HepG2 (cell line): ENCODE results near the gene ZNF684. TPM values are rescaled to one million over a fixed set of nuclear protein-coding genes. Genes with fewer than 3 reads are reported as not detected.

Experiments used
- ATAC-seq: fragments of 200-7000 bp; cut with Tn5 transposase; 3 replicates; pipeline ENCODE4 v1.9.1; 2020; ENCODE audit warnings: mild to moderate bottlenecking, moderate library complexity
- BruUV-seq: library from RNA; stranded (reverse); fragments of 400-500 nt; replicated peaks from 2 replicates; lab custom pipeline; 2021; lab: Mats Ljungman, UMichigan
- CTCF ChIA-PET: fragments of 300-600 bp; formaldehyde crosslinking; extraction: SDS; loops from one replicate; lab custom pipeline; 2021; ENCODE audit warnings: low total read pairs, inconsistent platforms, low intra/inter-chr PET ratio; lab: Yijun Ruan, JAX
- POLR2A ChIA-PET: fragments of 350-600 bp; sonication (Branson Sonifier 250); formaldehyde crosslinking; loops from one replicate; lab custom pipeline; 2020; ENCODE audit warnings: antibody characterized with exemption, inconsistent platforms; lab: Yijun Ruan, JAX
- DNase-seq: peaks from one replicate; pipeline ENCODE4 v3.0.0-alpha.2; 2015; ENCODE audit warnings: low spot score
- FAIRE-seq: peaks from 3 replicates; lab custom pipeline; 2011; peaks lifted over from hg19 to GRCh38; lab: Jason Lieb, UNC
- H2AFZ ChIP-seq: one replicate; pipeline ENCODE4 v1.6.1; 2011; ENCODE audit warnings: low read length, inconsistent platforms
- H3K27ac ChIP-seq: fragments of 300-600 bp; 3 replicates; pipeline ENCODE4 v1.8.0; 2011; ENCODE audit warnings: mixed run types, mild to moderate bottlenecking, mixed read lengths, low read length, inconsistent platforms; ENCODE audit not compliant: insufficient read depth; ENCODE audit errors: extremely low read length
- H3K27me3 ChIP-seq, 2 experiments: fragments of 200-600 bp in 1 of 2; 2 replicates in 1 of 2; 3 replicates in 1 of 2; pipeline versions ENCODE4 v1.6.0 to v1.8.0; 2011; ENCODE audit warnings: low read length in 2 of 2, mild to moderate bottlenecking in 2 of 2, moderate library complexity in 2 of 2, inconsistent platforms in 1 of 2; ENCODE audit not compliant: insufficient read depth in 2 of 2, control insufficient read depth in 1 of 2
- H3K36me3 ChIP-seq, 2 experiments: fragments of 200-600 bp in 1 of 2; replicated peaks in 1 of 2; 2 replicates in 1 of 2; 3 replicates in 1 of 2; pipeline versions ENCODE4 v1.5.1 to v1.8.0; 2011; ENCODE audit warnings: low read length in 2 of 2, inconsistent platforms in 1 of 2; ENCODE audit not compliant: insufficient read depth in 2 of 2, control insufficient read depth in 1 of 2
- H3K4me1 ChIP-seq: 2 replicates; pipeline ENCODE4 v1.5.1; 2012; ENCODE audit warnings: low read length, inconsistent platforms; ENCODE audit not compliant: insufficient read depth
- H3K4me2 ChIP-seq: 2 replicates; pipeline ENCODE4 v1.6.0; 2011; ENCODE audit warnings: low read depth, low read length, inconsistent platforms
- H3K4me3 ChIP-seq, 3 experiments: fragments of 200-600 bp in 1 of 3; sonication (generic), shearing (Covaris generic) in 1 of 3; replicated peaks in 1 of 3; 2 replicates each; pipeline ENCODE4 v1.5.1; 2011 to 2016; ENCODE audit warnings: low read length in 3 of 3, inconsistent platforms in 2 of 3, low read depth in 2 of 3, mild to moderate bottlenecking in 2 of 3, control low read depth in 1 of 3, mixed read lengths in 1 of 3; ENCODE audit not compliant: insufficient read depth in 1 of 3
- H3K79me2 ChIP-seq: one replicate; pipeline ENCODE4 v1.6.1; 2011; ENCODE audit warnings: low read length, inconsistent platforms; ENCODE audit not compliant: insufficient read depth
- H3K9ac ChIP-seq: 2 replicates; pipeline ENCODE4 v1.6.0; 2011; ENCODE audit warnings: mild to moderate bottlenecking, low read depth, low read length, inconsistent platforms; ENCODE audit not compliant: insufficient read depth
- H3K9me3 ChIP-seq: 2 replicates; pipeline ENCODE4 v1.5.1; 2012; ENCODE audit warnings: mild to moderate bottlenecking, low read length
- H4K20me1 ChIP-seq: 2 replicates; pipeline ENCODE4 v1.6.0; 2011; ENCODE audit warnings: inconsistent platforms, mild to moderate bottlenecking, low read length, moderate library complexity; ENCODE audit not compliant: insufficient read depth
- DNMT1 ChIP-seq: sonication (generic); formaldehyde crosslinking; IDR thresholded peaks from 2 replicates; pipeline ENCODE4 v1.5.1; 2020; ENCODE audit warnings: mild to moderate bottlenecking, missing genetic modification reagents
- GATA4 ChIP-seq: sonication (generic); IDR thresholded peaks from 2 replicates; pipeline ENCODE4 v1.6.1; 2016; ENCODE audit warnings: antibody characterized with exemption, low read depth, borderline replicate concordance
- KAT8 ChIP-seq: IDR thresholded peaks from 2 replicates; pipeline ENCODE4 v1.6.1; 2016; ENCODE audit warnings: missing genetic modification reagents, missing compliant biosample characterization
- KLF15 ChIP-seq: sonication (generic); formaldehyde crosslinking; IDR thresholded peaks from 2 replicates; pipeline ENCODE4 v1.8.1; 2023; ENCODE audit warnings: borderline replicate concordance, mild to moderate bottlenecking, inconsistent platforms, missing genetic modification reagents, mixed read lengths
- MXD4 ChIP-seq: IDR thresholded peaks from 2 replicates; pipeline ENCODE4 v1.6.1; 2016; ENCODE audit warnings: mild to moderate bottlenecking, missing biosample characterization, missing genetic modification reagents
- RARG ChIP-seq: sonication (generic); formaldehyde crosslinking; IDR thresholded peaks from 2 replicates; pipeline ENCODE4 v1.4.0; 2020; ENCODE audit warnings: low read depth, mild to moderate bottlenecking, missing genetic modification reagents
- SAFB2 ChIP-seq: sonication (generic); formaldehyde crosslinking; IDR thresholded peaks from 2 replicates; pipeline ENCODE4 v1.5.1; 2020; ENCODE audit warnings: missing genetic modification reagents, low read depth, mild to moderate bottlenecking, borderline replicate concordance
- SRF ChIP-seq: IDR thresholded peaks from 2 replicates; pipeline ENCODE4 v1.6.1; 2011; ENCODE audit warnings: mild to moderate bottlenecking, low read depth, low read length, moderate library complexity
- TCF7 ChIP-seq: sonication (generic); IDR thresholded peaks from 2 replicates; pipeline ENCODE4 v1.6.1; 2016; ENCODE audit warnings: antibody characterized with exemption, low read depth
- ZBTB3 ChIP-seq: sonication (generic); formaldehyde crosslinking; IDR thresholded peaks from 2 replicates; pipeline ENCODE4 v1.4.0; 2020; ENCODE audit warnings: low read depth, mild to moderate bottlenecking, moderate library complexity, missing genetic modification reagents, borderline replicate concordance
- ZFP62 ChIP-seq: sonication (generic); formaldehyde crosslinking; IDR thresholded peaks from 2 replicates; pipeline ENCODE4 v1.4.0; 2020; ENCODE audit warnings: missing genetic modification reagents
- ZNF605 ChIP-seq: sonication (generic); formaldehyde crosslinking; IDR thresholded peaks from 2 replicates; pipeline ENCODE4 v1.8.0; 2022; ENCODE audit warnings: mild to moderate bottlenecking, missing genetic modification reagents
- WGBS: methylation state at CpG from one replicate; pipeline ENCODE4 v1.1.6; 2017; ENCODE audit warnings: low lambda C conversion rate; 5-methylcytosine and 5-hydroxymethylcytosine counted together
- in situ Hi-C: cut with HindIII; loops from 2 replicates; pipeline ENCODE4 v1.10.0; 2017; ENCODE audit warnings: low pct_unique_long_range_greater_than_20kb; ENCODE audit not compliant: extremely low pct_ligation_motif_present
- intact Hi-C: fragments of 100-400 bp; cut with micrococcal nuclease; formaldehyde crosslinking; loops from one replicate; pipeline ENCODE4 v1.10.0; 2022; ENCODE audit not compliant: unreplicated experiment
- polyA plus RNA-seq, 8 experiments: library from polyadenylated mRNA; depleted of rRNA in 3 of 8; stranded (reverse) in 7 of 8; unstranded in 1 of 8; fragments of >200 nt; fragmentation: Illumina TruSeq in 4 of 8; extraction: Trizol in 4 of 8; gene quantifications; 2 replicates each; pipeline versions ENCODE4 v1.2.1 to v1.2.3, GENCODE V29; 2011 to 2016; ENCODE audit warnings: low read depth in 4 of 8, missing spikeins in 1 of 8, mixed read lengths in 1 of 8; ENCODE audit not compliant: insufficient read depth in 1 of 8
- total RNA-seq, 5 experiments: library from RNA; depleted of rRNA; stranded (reverse); fragments of >200 nt; fragmentation: Illumina TruSeq; extraction: Trizol; gene quantifications; 2 replicates each; pipeline ENCODE4 v1.2.3, GENCODE V29; 2016; ENCODE audit warnings: low read depth in 1 of 5
- TF ChIP-seq, protein P1 (sequence below): fragments of 450-650 bp; IDR thresholded peaks from 2 replicates; pipeline ENCODE4 v1.6.1; 2017; ENCODE audit warnings: mild to moderate bottlenecking
- TF ChIP-seq, protein P2 (sequence below): sonication (generic); formaldehyde crosslinking; IDR thresholded peaks from 2 replicates; pipeline ENCODE4 v1.5.1; 2020; ENCODE audit warnings: missing genetic modification reagents, mild to moderate bottlenecking, borderline replicate concordance
- TF ChIP-seq, protein P3 (sequence below): sonication (generic); formaldehyde crosslinking; IDR thresholded peaks from 2 replicates; pipeline ENCODE4 v1.4.0; 2020; ENCODE audit warnings: mild to moderate bottlenecking, missing genetic modification reagents
- TF ChIP-seq, protein P4 (sequence below): sonication (generic); formaldehyde crosslinking; IDR thresholded peaks from 2 replicates; pipeline ENCODE4 v1.5.1; 2020; ENCODE audit warnings: missing genetic modification reagents, mild to moderate bottlenecking, borderline replicate concordance
- TF ChIP-seq, protein P5 (sequence below): IDR thresholded peaks from 2 replicates; pipeline ENCODE4 v1.6.1; 2018; ENCODE audit warnings: missing genetic modification reagents, mild to moderate bottlenecking, missing compliant biosample characterization

ZNF684 gene
- total and polyA plus RNA-seq, 2 of the 13 experiments (the other 11 are each of a cell fraction or from before 2014, with no cell fraction given) = 6.5 to 15.2 TPM

DNA sequence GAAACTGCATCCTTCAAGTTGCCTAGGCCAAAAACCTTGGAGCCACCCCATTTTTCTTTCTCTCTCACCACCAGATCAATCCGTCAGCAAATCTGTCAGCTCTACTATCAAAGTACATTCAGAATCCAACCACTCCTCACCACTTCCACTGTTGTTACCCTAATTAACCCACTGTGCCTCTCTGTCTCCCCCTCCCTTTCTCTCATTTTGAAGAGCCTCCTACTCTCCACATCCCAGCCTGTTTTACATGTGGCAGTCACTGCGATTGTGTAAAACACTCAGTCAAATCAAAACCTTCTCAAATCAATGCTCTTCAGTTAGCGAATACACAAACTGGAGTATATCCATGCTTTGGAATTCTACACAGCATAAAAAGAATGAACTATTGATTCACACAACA, 33.1 kb downstream of the ZNF684 start (continued):
- TF ChIP-seq ZBTB3 (CRISPR knock-in tag) (no peak), ZFP62 (CRISPR knock-in tag) (no peak), SRF (no peak), SAFB2 (no peak), KAT8 (no peak)
- TF ChIP-seq, protein P1, sequence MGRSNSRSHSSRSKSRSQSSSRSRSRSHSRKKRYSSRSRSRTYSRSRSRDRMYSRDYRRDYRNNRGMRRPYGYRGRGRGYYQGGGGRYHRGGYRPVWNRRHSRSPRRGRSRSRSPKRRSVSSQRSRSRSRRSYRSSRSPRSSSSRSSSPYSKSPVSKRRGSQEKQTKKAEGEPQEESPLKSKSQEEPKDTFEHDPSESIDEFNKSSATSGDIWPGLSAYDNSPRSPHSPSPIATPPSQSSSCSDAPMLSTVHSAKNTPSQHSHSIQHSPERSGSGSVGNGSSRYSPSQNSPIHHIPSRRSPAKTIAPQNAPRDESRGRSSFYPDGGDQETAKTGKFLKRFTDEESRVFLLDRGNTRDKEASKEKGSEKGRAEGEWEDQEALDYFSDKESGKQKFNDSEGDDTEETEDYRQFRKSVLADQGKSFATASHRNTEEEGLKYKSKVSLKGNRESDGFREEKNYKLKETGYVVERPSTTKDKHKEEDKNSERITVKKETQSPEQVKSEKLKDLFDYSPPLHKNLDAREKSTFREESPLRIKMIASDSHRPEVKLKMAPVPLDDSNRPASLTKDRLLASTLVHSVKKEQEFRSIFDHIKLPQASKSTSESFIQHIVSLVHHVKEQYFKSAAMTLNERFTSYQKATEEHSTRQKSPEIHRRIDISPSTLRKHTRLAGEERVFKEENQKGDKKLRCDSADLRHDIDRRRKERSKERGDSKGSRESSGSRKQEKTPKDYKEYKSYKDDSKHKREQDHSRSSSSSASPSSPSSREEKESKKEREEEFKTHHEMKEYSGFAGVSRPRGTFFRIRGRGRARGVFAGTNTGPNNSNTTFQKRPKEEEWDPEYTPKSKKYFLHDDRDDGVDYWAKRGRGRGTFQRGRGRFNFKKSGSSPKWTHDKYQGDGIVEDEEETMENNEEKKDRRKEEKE = no peak

DNA sequence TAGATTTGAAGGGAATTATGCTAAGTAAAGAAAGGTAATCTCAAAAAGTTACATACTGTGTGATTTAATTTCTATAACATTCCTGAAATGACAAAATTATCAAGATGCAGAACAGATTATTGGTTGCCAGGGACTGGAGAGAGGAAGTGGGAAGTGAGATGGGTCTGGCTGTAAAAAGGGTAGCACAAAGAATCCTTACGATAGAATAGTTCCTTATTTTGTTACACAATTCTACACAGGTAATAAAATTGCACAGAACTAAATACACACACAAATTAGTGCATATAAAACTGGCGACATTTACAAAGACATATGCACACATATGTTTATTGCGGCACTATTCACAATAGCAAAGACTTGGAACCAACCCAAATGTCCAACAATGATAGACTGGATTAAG, 33.5 kb downstream of the ZNF684 start:
- H3K4me1 ChIP-seq = peaks cover 6% of the 10 kb centered on the region; the same call in 1 of the 2 replicates
- H3K4me3 ChIP-seq = no peak overlapping the region
- no peaks in the 10 kb centered on the region for H4K20me1 ChIP-seq
- H2AFZ ChIP-seq = no peak overlapping the region
- in situ Hi-C loops = no loop called here
- no peaks in the 10 kb centered on the region for H3K27me3 ChIP-seq
- no peak for DNase-seq
- no peaks in the 10 kb centered on the region for H3K36me3 ChIP-seq
- no peak overlapping the region for H3K27ac ChIP-seq
- ChIA-PET CTCF (no interaction called here), POLR2A (no interaction called here)
- BruUV-seq = no TSS peak
- no peaks in the 10 kb centered on the region for H3K9me3 ChIP-seq
- no peak overlapping the region for H3K4me2 ChIP-seq
- intact Hi-C loops = no loop called here
- 41% methylated on average over 3 of the region's 3 CpGs for WGBS
- no peaks in the 10 kb centered on the region for H3K79me2 ChIP-seq
- no peak overlapping the region for H3K9ac ChIP-seq
- FAIRE-seq = no peak
- no peak for ATAC-seq
- TF ChIP-seq ZNF605 (CRISPR knock-in tag) = no peak
- TF ChIP-seq, protein P2, sequence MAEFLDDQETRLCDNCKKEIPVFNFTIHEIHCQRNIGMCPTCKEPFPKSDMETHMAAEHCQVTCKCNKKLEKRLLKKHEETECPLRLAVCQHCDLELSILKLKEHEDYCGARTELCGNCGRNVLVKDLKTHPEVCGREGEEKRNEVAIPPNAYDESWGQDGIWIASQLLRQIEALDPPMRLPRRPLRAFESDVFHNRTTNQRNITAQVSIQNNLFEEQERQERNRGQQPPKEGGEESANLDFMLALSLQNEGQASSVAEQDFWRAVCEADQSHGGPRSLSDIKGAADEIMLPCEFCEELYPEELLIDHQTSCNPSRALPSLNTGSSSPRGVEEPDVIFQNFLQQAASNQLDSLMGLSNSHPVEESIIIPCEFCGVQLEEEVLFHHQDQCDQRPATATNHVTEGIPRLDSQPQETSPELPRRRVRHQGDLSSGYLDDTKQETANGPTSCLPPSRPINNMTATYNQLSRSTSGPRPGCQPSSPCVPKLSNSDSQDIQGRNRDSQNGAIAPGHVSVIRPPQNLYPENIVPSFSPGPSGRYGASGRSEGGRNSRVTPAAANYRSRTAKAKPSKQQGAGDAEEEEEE = no peak
- TF ChIP-seq MXD4 = no peak
- TF ChIP-seq KLF15 (CRISPR knock-in tag) = no peak
- TF ChIP-seq, protein P3, sequence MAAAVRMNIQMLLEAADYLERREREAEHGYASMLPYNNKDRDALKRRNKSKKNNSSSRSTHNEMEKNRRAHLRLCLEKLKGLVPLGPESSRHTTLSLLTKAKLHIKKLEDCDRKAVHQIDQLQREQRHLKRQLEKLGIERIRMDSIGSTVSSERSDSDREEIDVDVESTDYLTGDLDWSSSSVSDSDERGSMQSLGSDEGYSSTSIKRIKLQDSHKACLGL = no peak
- TF ChIP-seq, protein P4, sequence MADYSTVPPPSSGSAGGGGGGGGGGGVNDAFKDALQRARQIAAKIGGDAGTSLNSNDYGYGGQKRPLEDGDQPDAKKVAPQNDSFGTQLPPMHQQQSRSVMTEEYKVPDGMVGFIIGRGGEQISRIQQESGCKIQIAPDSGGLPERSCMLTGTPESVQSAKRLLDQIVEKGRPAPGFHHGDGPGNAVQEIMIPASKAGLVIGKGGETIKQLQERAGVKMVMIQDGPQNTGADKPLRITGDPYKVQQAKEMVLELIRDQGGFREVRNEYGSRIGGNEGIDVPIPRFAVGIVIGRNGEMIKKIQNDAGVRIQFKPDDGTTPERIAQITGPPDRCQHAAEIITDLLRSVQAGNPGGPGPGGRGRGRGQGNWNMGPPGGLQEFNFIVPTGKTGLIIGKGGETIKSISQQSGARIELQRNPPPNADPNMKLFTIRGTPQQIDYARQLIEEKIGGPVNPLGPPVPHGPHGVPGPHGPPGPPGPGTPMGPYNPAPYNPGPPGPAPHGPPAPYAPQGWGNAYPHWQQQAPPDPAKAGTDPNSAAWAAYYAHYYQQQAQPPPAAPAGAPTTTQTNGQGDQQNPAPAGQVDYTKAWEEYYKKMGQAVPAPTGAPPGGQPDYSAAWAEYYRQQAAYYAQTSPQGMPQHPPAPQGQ (CRISPR knock-in tag) = no peak
- TF ChIP-seq DNMT1 (CRISPR knock-in tag) = no peak
- no peak for TF ChIP-seq RARG
- no peak for TF ChIP-seq GATA4
- TF ChIP-seq, protein P5, sequence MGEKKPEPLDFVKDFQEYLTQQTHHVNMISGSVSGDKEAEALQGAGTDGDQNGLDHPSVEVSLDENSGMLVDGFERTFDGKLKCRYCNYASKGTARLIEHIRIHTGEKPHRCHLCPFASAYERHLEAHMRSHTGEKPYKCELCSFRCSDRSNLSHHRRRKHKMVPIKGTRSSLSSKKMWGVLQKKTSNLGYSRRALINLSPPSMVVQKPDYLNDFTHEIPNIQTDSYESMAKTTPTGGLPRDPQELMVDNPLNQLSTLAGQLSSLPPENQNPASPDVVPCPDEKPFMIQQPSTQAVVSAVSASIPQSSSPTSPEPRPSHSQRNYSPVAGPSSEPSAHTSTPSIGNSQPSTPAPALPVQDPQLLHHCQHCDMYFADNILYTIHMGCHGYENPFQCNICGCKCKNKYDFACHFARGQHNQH (CRISPR knock-in tag) = no peak
- no peak for TF ChIP-seq TCF7
